KBM-7 (cell line): ENCODE measurements around the gene NBPF6.
"Not testable (repeated sequence)": the region's sequence is repeated elsewhere in the genome, so short reads cannot be mapped to it uniquely, and the experiment has no call there.

Experiments used
- DNase-seq: peaks from one replicate; pipeline ENCODE4 v3.0.0-alpha.2; 2015
- in situ Hi-C: fragments of 300-500 bp; cut with MboI; formaldehyde crosslinking; loops from 2 replicates; pipeline ENCODE4 v1.14.3; 2020; ENCODE audit warnings: low sequenced_read_pairs, low pct_unique_long_range_greater_than_20kb, mixed read lengths

The NBPF6 gene

GRCh38 chr1:108450043-108450442, at the start of gene NBPF6:
Gene NBPF6, plus strand, starts transcription at chr1:108450343. Its CDS starts 259 bp downstream, at chr1:108450602.
- in situ Hi-C loops, DNase-seq: not testable (repeated sequence)

DNA sequence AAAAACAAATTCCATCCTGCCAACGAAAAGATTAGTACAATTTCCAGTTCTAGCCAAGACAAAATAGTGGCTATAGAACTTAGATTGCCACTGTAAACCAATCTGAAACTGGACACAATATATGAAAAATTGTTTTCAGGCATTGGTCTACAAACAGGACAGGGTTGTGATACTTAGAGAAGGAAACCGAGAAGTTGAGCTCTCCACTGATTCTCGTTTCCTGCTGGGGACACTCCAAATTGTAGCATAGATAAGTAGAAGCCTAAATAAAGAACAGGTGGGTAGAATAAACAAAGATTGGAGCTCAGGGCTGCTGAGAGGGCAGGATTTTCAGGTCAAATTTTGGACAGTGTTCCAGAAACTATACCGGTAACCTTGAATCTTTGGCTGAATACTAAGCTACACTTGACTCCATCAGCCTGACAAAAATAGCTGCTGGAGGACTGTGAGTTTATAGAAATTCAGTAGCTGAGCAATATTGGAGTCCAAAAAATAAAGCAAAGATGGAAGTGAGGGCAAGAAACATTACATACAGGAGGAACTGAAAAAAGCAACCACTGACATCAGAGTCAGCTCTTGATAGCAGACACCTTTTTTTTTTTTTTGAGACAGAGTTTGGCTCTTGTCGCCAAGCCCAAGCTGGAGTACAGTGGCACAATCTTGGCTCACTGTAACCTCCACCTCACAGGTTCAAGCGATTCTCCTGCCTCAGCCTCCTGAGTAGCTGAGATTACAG, 38.9 kb upstream of the NBPF6 start:
- in situ Hi-C loops, DNase-seq: not testable (repeated sequence)

DNA sequence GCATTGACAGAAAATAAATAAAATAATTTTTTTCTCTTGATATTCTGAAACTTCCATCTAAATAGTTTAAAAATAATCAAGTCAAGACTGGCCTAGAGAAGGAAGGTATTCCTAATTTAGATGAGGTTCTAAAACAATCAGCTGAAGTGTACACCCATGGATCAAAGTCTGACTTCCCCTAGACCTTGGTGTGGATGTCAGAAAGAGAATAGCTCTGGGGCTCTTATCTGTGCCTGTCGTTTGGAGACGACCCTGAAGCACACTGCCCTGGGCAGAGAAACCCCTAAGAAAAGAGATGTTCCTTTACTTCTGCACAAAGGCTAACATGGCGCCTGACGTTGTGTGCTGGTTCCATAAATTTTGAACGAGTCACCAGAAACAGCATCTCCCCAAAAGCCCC, 30.0 kb upstream of the NBPF6 start:
- DNase-seq, in situ Hi-C loops: not testable (repeated sequence)

GRCh38 chr1:108421061-108421916, 28.9 kb upstream of the NBPF6 start:
- in situ Hi-C loops: not testable (repeated sequence)

DNA sequence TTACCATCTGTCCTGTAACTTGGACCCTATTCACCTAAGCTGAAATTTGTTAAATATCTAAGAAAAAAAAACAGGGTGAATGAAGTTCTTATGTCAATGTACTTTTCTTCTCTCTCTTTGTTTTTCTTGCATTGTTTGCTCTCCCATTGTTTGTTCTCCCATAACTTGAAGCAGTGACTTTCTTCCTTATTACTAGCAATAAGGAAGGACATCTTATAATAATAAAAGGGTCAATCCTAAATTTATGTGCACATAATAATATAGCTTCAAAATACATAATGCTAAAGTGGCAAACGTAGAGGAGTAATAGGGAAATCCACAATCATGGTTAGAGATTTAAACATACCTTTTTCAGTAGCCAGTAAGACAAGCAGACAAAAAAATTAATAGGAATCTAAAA, 23.3 kb upstream of the NBPF6 start:
- DNase-seq, in situ Hi-C loops: not testable (repeated sequence)

More at GRCh38 chr1:108421061-108421916, 28.9 kb upstream of the NBPF6 start:
- not testable (repeated sequence) for DNase-seq

DNA sequence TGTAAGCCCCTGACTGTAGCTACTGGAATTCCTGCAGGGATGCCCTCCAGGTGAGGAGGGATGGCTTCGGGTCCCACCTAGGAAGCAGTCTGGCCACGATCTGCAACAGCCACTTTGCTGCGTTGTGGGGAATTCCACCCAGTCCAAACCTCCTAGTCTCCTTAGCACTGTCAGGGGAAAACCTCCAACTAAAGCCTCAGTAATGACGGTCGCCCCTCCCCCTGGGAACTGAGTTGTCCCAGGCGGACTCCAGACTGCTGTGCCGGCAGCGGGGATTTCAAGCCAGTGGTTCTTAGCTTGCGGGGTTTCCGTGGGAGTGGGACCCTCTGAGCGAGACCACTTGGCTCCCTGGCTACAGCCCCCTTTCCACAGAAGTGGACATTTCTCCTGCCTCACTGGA, 18.1 kb upstream of the NBPF6 start:
- in situ Hi-C loops, DNase-seq: not testable (repeated sequence)

GRCh38 chr1:108433404-108433803, 16.7 kb upstream of the NBPF6 start:
- DNase-seq, in situ Hi-C loops: not testable (repeated sequence)

DNA sequence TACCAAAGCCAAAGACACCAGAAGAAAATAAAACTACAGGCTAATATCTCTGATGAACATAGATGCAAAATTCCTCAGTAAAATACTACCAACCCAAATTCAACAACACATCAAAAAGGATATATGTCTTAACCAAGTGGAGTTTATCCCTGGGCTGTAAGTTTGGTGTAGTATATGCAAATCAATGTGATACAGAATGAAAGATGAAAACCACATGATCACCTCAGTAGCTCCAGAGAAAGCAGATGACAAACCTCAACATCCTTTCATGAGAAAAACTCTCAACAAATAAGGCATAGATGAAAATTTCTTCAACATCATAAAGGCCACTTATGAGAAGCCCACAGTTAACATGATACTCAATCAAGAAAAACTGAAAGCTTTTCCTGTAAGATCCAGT, 11.6 kb upstream of the NBPF6 start:
- DNase-seq, in situ Hi-C loops: not testable (repeated sequence)

DNA sequence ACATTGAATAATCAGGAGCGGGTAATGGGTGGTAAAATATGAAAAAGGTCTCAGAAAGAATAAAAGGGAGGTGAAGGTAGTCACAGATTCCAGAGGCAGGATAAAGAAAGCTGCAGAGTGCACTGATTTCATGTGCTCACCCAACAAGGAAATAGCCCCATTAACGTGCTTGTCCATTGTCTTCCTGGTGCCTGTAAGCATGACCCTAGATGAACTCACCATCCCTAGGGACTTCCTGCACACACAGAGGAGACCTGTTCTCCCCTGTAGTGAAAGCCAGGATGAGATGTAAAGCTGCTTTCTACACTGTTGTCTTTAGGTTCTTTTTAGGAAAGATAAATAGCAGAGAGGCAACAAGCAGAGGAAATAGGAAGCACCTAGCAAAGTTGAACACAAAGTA, 4.4 kb downstream of the NBPF6 start:
- DNase-seq, in situ Hi-C loops: not testable (repeated sequence)

DNA sequence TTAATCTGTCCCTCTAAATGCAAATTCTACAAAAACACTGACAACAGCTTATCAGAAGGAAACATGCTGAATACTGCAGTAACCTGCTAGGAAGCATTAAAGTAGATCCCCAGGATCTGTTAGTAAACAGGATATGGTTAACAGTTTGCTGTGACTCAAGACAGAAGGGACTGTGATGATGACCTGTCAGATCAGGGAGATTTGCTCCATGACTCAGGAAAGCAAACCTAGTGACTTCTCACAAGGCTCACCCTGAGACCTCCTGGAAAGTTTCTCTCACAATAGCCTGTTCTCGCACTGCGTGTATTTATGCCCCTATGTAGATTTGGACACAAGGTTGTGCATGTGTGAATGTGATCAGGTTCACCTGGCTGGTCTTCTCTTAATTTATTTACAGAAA, 8.5 kb downstream of the NBPF6 start:
- DNase-seq, in situ Hi-C loops: not testable (repeated sequence)

DNA sequence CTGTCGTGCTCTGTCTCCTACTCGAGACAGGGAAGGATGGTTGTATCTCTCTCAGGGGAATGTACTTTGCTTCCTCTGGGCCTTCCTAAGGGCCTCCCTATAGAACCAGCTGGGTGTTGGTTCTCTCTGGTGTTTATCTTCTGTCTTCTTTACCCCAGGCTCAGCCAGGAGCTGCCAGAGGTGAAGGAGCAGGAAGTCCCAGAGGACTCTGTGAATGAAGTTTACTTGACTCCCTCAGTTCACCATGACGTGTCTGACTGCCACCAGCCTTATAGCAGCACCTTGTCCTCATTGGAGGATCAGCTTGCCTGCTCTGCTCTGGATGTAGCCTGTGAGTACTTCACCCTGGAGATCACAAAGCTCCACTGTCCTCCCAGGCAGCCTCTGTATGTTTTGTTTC, 11.6 kb downstream of the NBPF6 start:
- DNase-seq, in situ Hi-C loops: not testable (repeated sequence)

- in situ Hi-C loops, DNase-seq: not testable (repeated sequence)
Observed at GRCh38 chr1:108463962-108464361, 13.8 kb downstream of the NBPF6 start.

DNA sequence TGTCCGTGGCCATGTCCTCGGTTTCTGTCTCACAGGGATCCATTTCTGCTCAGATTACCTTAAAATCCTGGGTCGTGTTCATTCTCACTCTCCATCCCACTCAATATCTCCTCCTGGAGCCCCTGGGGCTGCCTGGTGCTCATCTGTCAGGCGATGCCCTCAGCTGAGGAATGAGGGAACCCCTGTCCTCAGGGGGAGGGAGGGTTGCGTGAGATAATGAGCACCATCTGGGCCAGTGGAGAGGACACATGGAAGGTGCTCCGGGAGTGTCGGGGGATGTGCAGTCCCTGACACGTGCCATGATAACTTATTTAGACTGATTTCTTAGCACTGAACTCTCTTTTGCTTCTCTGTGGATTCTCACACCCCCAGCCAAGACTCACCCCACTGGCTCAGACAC, 16.0 kb downstream of the NBPF6 start:
- DNase-seq, in situ Hi-C loops: not testable (repeated sequence)

DNA sequence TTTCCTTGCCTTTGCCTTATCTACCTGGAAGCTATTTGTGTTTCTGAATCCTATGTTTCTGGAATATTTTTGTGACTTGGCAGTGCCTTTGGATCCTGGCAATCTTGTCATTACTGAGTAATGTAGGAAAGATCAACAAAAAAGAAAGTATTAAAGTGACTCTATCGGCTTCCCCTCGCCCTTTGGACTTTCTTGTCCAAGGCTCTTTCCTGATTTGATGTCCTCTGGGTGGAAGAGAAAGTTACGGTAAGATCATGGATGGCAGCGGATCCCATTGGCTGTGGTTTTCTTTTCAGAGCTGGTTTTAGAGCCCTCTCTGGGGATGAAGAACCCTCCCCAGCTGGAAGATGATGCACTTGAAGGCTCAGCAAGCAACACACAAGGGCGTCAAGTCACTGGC, 17.0 kb downstream of the NBPF6 start:
- in situ Hi-C loops, DNase-seq: not testable (repeated sequence)

- in situ Hi-C loops, DNase-seq: not testable (repeated sequence)
Observed at GRCh38 chr1:108470750-108471149, 20.6 kb downstream of the NBPF6 start.

GRCh38 chr1:108474516-108474915, 24.4 kb downstream of the NBPF6 start:
- DNase-seq, in situ Hi-C loops: not testable (repeated sequence)

DNA sequence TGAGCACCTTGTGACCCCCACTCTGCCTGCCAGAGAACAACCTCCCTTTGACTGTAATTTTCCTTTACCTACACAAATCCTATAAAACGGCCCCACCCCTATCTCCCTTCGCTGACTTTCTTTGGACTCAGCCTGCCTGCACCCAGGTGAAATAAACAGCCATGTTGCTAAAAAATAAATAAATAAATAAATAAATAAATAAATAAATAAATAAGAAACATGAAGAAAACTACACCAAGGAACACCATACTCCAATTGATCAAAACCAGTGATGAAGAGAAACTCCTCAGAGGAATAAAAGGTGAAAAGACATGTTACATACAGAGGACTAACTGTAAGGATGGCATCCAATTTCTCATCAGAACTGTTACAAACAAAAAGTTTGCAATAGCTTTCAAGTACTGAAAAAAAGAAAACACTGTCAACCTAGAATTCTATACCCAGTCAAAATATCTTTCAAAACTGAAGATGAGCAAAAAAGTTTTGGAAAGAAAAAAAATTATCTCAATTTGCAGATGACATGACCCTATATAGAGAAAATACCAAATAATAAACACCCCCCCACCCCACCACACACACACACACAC, 28.4 kb downstream of the NBPF6 start:
- in situ Hi-C loops: no loop called here
- no peak for DNase-seq

- DNase-seq: no peak
- in situ Hi-C loops: no loop called here
Observed at GRCh38 chr1:108482708-108483107, 32.6 kb downstream of the NBPF6 start.

DNA sequence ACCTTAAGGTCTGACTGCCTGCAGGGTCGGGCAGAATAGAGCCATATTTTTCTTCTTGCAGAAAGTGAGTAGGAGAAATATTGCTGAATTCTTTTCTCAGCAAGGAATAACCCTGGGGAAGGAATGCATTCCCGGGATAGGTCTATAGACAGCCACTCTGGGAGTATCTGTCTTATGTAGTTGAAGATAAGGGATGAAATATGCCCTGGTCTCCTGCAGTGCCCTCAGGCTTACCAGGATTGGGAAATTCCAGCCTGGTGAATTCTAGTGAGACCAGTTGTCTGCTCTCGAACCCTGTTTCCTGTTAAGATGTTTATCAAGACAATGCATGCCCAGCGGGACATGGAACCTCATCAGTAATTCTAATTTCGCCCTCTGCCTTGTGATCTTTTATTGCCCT, 35.8 kb downstream of the NBPF6 start:
- in situ Hi-C loops, DNase-seq: not testable (repeated sequence)

DNA sequence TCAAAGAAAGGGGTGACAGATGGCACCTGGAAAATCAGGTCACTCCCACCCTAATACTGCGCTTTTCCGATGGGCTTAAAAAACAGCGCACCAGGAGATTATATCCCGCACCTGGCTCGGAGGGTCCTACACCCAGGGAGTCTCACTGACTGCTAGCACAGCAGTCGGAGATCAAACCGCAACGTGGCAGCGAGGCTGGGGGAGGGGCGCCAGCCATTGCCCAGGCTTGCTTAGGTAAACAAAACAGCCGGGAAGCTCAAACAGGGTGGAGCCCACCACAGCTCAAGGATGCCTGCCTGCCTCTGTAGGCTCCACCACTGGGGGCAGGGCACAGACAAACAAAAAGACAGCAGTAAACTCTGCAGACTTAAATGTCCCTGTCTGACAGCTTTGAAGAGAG, 36.6 kb downstream of the NBPF6 start:
- in situ Hi-C loops, DNase-seq: not testable (repeated sequence)
